Stimulated activated CD4-positive, alpha-beta T cell treated with anti-CD3 and anti-CD28 coated beads, Interleukin-2, amount 100 ng/mL, for 24 hours (primary cell): ENCODE results near the gene UGT1A6.

Source experiments
- DNase-seq, 2 donors: peaks; one replicate each; pipeline ENCODE4 v3.0.0-alpha.2; 2020

The UGT1A6 gene

GRCh38 chr2:233772153-233772552 lies 79.5 kb downstream of the UGT1A6 start:
- no peak for DNase-seq

DNA sequence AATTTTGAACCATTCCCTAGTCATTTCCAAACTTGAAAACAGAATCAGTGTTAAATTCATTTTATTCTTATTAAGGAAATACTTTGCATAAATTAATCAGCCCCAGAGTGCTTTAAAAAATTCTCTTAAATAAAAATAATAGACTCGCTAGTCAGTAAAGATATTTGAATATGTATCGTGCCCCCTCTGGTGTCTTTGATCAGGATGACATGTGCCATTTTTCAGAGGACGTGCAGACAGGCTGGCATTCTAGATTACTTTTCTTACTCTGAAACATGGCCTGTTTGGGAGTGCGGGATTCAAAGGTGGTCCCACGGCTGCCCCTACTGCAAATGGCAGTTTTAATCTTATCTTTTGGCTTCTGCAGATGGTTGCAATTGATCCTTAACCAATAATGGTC lies 79.9 kb downstream of the UGT1A6 start:
- no peak for DNase-seq

GRCh38 chr2:233773854-233774253 lies 81.2 kb downstream of the UGT1A6 start:
- DNase-seq = no peak

GRCh38 chr2:233775414-233775813 lies 82.7 kb downstream of the UGT1A6 start:
- no peak for DNase-seq

DNA sequence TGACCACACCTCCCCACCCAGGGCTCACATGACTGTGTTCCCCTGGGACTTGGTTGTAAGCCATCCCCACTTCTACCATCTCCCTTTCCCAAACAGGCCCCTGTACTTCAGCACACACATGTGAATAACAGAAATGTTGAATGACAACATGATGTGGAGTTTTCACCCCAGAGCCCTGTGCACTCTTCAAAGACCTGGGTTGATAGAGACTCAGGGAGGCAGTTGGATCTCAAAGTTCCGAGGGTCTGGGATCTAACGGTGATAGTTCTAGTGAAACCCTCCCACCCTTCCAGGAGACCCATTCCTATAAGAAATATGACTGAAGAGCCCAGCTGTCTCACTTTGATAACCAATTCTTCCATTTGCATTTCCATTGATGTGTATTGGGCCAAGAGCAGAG lies 85.3 kb downstream of the UGT1A6 start, which contains the start of gene MROH2A:
Gene MROH2A (plus strand): TSS at position 301 of the 400 bp plus-strand sequence. CDS start 1,029 bp downstream, outside the sequence.
- DNase-seq = no peak

GRCh38 chr2:233779722-233780121 lies 87.0 kb downstream of the UGT1A6 start:
- DNase-seq = no peak

GRCh38 chr2:233780771-233781170 lies 88.1 kb downstream of the UGT1A6 start:
- no peak for DNase-seq

- peak in 1 of 2 donors; percentile 16 for DNase-seq
Measured at GRCh38 chr2:233789554-233789953, 96.9 kb downstream of the UGT1A6 start.

DNA sequence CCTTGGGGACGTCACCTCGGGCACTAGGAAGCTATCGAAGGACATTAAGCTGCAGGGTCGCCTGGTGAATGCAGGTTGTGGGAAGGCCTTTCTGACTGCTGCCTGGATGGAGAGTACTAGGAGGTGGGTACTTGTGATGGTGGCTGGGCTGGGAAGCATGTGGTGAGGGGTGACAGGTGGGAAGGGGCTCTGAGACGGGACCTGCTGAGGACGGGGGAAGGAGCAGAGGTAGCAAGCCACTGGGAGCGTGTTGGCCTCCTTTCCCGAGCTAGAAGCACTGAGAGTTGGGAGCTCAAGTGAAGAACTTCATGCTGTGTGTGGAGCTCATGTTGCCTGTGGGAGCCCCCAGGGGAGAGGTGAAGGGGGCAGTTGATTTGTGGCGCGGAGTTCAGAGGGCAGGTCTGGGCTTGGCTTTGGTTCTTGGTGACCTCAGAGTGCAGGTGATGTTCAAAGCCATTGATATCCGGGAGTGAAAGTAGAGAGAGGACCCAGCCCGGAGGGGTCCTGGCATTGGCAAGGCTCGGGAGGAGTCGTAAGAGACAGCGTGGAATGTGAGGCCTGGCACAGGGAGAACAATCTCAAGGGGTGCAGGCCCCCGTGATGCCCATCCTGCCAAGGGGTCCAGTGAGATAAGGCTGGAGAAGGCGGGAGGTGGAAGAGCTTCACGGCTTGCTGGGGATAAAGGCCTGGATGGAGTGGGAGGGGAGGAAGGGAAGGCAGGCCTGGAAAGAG lies 98.6 kb downstream of the UGT1A6 start:
- DNase-seq = peak in 1 of 2 donors; percentile 9

GRCh38 chr2:233791883-233792329 lies 99.2 kb downstream of the UGT1A6 start:
- DNase-seq = peak in 1 of 2 donors; percentile 6

GRCh38 chr2:233792720-233793119 lies 100.0 kb downstream of the UGT1A6 start:
- DNase-seq = no peak

GRCh38 chr2:233793465-233794127 lies 100.9 kb downstream of the UGT1A6 start:
- DNase-seq = peak in 1 of 2 donors; percentile 10

- peak in 1 of 2 donors; percentile 13 for DNase-seq
Measured at GRCh38 chr2:233794128-233794658, 101.5 kb downstream of the UGT1A6 start.

DNA sequence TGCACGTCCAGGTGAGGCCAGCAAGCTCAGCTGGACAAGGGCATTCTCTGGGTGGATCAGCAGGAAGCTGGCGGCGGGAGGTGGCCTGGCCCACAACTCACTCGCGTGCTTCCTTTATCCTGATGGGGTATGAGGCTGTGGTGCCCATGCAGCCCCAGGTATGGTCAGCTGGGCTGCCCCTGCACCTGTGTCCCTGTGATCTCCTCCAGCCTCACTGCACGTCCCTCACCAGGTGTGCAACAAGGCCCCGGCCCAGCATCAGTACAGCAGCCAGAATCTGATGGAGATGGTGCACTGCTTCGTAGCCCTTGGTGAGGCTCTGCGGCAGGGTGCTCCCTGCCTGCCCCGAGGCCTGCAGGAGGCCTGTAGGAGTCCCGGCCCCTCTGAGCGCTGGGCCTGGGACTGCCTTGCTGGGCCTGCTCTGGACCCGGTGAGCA lies 103.1 kb downstream of the UGT1A6 start:
- DNase-seq = peak in 1 of 2 donors; percentile 12

- no peak for DNase-seq
Measured at GRCh38 chr2:233796254-233796653, 103.6 kb downstream of the UGT1A6 start.

DNA sequence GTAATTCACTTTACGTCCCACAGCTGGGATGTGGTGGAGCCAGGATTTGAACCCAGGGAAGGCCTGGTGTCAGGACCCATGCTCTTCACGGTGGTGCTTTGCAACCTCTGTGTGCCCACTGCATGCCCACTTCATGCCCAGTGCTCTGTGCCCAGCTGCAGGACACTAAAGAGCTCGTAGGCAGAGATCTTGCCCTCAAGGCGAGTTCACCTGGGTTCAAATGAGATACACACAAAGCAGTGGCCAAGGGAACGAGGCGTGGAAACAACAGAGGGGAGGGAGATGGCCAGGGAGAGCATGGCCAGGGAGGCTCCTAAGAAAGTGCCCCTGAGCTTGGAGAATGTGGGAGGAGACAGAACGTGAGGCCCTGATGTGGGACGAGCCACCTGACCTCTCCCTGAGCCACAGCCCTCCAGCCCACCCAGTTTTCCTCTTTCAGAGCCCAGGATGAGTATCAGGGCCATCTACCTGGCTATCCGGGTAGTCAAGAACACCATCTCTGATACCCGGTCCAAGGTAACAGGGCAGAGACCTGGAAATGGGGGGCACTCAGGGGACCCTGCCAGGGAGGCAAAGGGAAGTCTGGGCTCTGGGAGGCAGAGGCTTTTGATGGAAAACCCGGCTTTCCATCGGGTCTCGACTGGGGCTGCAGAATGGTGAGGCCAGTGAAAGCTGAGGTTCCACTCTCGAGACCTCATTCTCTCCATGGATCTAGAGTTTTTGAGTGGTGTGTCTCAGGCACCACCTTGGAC lies 105.8 kb downstream of the UGT1A6 start:
- DNase-seq = peak in 1 of 2 donors; percentile 12

- DNase-seq = peak in 1 of 2 donors; percentile 8
Measured at GRCh38 chr2:233799087-233799665, 106.5 kb downstream of the UGT1A6 start.

- no peak for DNase-seq
Measured at GRCh38 chr2:233799716-233800115, 107.0 kb downstream of the UGT1A6 start.

GRCh38 chr2:233800208-233800607 lies 107.5 kb downstream of the UGT1A6 start:
- DNase-seq = peak in 1 of 2 donors; percentile 13

- peak; percentile 6 to 13 for DNase-seq
Measured at GRCh38 chr2:233801357-233802131, 108.9 kb downstream of the UGT1A6 start.

DNA sequence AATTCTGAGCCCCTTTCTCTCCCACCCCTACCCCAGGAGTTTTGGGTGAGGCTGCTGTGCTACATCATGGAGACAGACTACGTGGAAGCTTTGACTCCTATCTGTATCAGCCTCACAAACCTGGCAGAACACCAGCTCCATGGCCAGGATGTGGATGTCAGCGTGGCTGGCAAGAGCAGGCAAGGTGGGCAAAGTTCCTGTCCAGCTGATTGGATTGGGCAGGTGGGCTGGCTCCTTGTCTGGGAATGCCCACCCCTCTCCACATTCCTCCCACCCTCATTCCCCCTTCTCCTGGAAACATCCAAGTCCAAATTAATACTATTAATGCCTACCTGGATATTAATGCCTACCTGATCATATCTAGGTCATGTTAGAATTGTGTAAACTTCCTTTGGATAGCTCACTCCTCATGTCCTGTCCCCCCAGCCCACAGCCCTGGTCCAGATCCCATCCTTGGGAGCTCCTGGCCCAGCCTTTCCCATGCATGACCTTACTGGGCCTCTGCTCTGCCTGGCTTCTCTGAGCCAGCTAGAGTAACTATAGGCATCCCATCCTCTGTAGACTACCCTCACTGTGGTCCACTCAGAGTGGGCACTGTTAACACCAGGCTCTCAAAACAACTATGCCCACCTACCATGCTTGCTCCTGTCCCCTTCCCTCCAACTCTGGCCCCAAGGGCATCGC lies 109.6 kb downstream of the UGT1A6 start:
- peak in 1 of 2 donors; percentile 4 for DNase-seq
